Prostate gland (tissue), 2 donors: Measurements from ENCODE around the gene FIBCD1. TPM values are rescaled to one million over a fixed set of nuclear protein-coding genes. Genes with fewer than 3 reads are reported as not detected.

Experiments used
- DNase-seq: peaks from one replicate; pipeline ENCODE4 v3.0.0-alpha.2; 2019; ENCODE audit warnings: low spot score
- H3K27ac ChIP-seq, 2 donors: fragments of 200-600 bp; sonication (generic); 2 replicates each; pipeline ENCODE4 v1.5.1; 2017 to 2019
- H3K27me3 ChIP-seq: fragments of 200-600 bp; sonication (generic); replicated peaks from 2 replicates; pipeline ENCODE4 v1.5.1; 2019; ENCODE audit not compliant: insufficient read depth
- H3K36me3 ChIP-seq, 2 donors: fragments of 200-600 bp; sonication (generic); 1 replicate in 1 of 2; 2 replicates in 1 of 2; pipeline versions ENCODE4 v1.5.1 to v1.8.1; 2017 to 2019
- H3K4me1 ChIP-seq: fragments of 200-600 bp; sonication (generic); replicated peaks from 2 replicates; pipeline ENCODE4 v1.5.1; 2019
- H3K4me3 ChIP-seq, 2 donors: fragments of 200-600 bp; sonication (generic); 2 replicates each; pipeline ENCODE4 v1.5.1; 2017 to 2019
- H3K9me3 ChIP-seq: fragments of 200-600 bp; sonication (generic); 2 replicates; pipeline ENCODE4 v1.5.1; 2017
- POLR2A ChIP-seq: fragments of 450-650 bp; IDR thresholded peaks from one replicate; pipeline ENCODE4 v1.6.1; 2016; ENCODE audit warnings: antibody characterized with exemption, mild to moderate bottlenecking
- POLR2AphosphoS5 ChIP-seq: sonication (generic); formaldehyde crosslinking; IDR thresholded peaks from one replicate; pipeline ENCODE4 v1.6.1; 2017; ENCODE audit warnings: antibody characterized with exemption
- WGBS: methylation state at CpG from one replicate; pipeline ENCODE4 v1.1.5; 2018; 5-methylcytosine and 5-hydroxymethylcytosine counted together
- intact Hi-C: fragments of 100-400 bp; cut with DNase I; formaldehyde crosslinking; loops from one replicate; pipeline ENCODE4 v1.14.2; 2022
- total RNA-seq, 2 donors: library from RNA; depleted of rRNA; stranded (reverse); fragments of >200 nt; gene quantifications; one replicate each; pipeline ENCODE4 v1.1.0, GENCODE V29; 2016
- TF ChIP-seq, protein P1 (sequence below), 4 experiments: fragments of 200-600 bp in 2 of 4; fragments of 450-650 bp in 2 of 4; sonication (generic) in 2 of 4; IDR thresholded peaks; 1 replicate in 3 of 4; 2 replicates in 1 of 4; pipeline ENCODE4 v1.5.1; 2016 to 2019; ENCODE audit warnings: antibody characterized with exemption in 4 of 4, mild to moderate bottlenecking in 2 of 4, moderate library complexity in 2 of 4

The FIBCD1 gene
- total RNA-seq, 2 donors from 2014 or later: 0.36 to 13.2 TPM

DNA sequence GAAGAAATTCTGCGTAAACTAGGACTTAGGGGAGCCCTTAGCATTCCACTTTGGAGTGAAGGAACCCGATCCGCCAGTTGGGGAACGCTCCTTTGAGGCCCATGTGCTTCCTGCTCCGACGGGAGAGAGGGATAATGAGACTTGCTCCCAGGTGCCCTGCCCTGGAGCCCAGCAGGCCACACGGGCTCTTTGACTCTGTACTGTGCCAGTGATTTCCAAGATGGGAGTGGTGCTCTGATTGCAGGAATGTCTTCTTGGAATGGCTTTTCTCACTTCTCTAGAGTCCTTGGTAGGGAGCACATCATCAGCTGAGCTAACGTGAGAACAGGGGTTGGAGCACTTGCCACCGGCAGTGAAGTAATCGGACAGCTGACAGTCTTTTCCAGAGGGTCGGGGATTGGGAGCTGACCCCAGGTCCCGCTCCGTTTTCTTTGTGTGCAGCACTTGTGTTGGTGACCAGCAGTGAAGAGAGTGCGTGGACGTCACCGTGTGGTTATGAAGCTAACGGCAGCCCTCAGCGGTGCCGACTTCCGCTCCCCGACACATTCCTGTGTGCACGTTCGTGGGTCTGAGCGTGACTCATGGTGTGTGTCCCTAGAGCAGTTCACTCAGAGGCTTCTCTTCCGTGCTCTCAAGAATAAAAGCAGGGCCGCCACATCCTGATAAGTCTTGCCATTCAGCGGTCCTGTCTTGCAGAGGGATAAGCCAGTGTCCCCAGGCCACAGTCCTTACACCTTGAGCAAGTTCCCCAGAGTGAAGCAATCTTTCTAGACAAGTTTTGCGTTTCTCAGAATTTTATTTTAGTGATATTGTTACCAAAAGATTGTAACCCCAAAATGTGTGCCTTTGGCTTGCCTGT is 78.4 kb downstream of the FIBCD1 start:
- no peak overlapping the region for H3K4me3 ChIP-seq
- no peaks in the 10 kb centered on the region for H3K9me3 ChIP-seq
- 42% methylated on average over 28 of the region's 28 CpGs for WGBS
- H3K27ac ChIP-seq: peak overlapping the region; percentile 14 to 41
- peaks cover 0 to 4% of the 10 kb centered on the region in 2 donors for H3K36me3 ChIP-seq
- intact Hi-C loops: loop anchor here (2.0 kb wide), 2 partner anchors 148 to 158 kb away; no protein-coding TSS in a partner anchor
- TF ChIP-seq, protein P1, sequence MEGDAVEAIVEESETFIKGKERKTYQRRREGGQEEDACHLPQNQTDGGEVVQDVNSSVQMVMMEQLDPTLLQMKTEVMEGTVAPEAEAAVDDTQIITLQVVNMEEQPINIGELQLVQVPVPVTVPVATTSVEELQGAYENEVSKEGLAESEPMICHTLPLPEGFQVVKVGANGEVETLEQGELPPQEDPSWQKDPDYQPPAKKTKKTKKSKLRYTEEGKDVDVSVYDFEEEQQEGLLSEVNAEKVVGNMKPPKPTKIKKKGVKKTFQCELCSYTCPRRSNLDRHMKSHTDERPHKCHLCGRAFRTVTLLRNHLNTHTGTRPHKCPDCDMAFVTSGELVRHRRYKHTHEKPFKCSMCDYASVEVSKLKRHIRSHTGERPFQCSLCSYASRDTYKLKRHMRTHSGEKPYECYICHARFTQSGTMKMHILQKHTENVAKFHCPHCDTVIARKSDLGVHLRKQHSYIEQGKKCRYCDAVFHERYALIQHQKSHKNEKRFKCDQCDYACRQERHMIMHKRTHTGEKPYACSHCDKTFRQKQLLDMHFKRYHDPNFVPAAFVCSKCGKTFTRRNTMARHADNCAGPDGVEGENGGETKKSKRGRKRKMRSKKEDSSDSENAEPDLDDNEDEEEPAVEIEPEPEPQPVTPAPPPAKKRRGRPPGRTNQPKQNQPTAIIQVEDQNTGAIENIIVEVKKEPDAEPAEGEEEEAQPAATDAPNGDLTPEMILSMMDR (IDR thresholded peaks at IDR 0.05): peak in 3 of 4 experiments; percentile 14 to 47 (median 43)
- peak; percentile 51 for TF ChIP-seq POLR2AphosphoS5
- TF ChIP-seq POLR2A: no peak
- DNase-seq: no peak
- H3K4me1 ChIP-seq: no peaks in the 10 kb centered on the region
- no peaks in the 10 kb centered on the region for H3K27me3 ChIP-seq

DNA sequence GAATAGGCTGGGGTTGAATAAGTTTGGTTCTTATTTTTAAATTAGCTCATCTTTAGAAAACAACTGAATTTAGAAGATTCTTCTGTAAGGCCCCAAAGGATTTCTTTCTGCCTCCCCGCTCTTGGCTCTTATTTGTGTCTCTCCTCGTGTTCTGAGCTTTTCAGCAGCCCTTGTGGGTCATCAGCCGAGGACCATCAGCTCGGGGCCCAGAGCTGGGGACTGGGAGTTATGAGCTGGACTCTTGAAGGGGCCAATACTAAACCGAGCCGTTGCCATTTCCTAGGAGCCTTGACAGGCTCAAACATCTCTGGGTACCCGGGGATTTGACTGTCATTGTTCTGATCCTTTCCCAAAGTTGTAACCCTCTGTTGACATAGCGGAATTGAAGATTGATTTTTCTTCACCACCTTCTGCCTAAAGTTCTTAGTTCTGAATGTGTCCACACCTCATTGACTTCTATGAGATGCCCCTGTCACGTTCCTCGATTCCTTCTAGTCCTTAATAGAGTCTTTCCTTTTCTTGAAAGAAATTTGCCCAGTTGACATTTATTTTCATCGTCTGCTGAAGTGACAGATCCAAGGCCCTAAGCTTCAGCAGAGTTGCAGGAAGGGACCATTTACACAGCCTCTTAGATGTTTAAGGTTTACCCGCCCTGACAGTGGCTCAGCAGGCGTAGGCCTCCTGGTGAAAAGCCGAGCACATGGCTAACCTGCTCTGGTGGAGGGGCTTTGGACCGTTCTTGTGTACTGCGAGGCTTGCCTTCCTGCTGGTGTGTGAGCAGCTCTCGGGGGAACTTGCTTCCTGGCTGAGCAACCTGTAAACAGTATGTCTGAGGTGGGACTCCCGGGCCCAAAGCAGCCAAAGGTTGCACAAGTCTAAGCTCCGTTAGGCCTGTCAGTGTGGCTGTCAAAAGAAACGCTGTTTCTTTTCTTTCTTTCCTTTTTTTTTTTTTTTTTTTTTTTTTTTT is 80.0 kb downstream of the FIBCD1 start:
- Histone ChIP-seq H3K27ac (peak overlapping the region; percentile 7 to 43), H3K36me3 (peaks cover 0 to 11% of the 10 kb centered on the region in 2 donors)
- 65% methylated on average over 20 of the region's 20 CpGs for WGBS

GRCh38 chr9:130857864-130858738 is 80.9 kb downstream of the FIBCD1 start:
- no peaks in the 10 kb centered on the region for H3K9me3 ChIP-seq
- no peaks in the 10 kb centered on the region for H3K4me1 ChIP-seq
- H3K27me3 ChIP-seq: no peaks in the 10 kb centered on the region
- H3K27ac ChIP-seq: peak overlapping the region; percentile 7 to 43
- no peak for DNase-seq
- TF ChIP-seq POLR2A (no peak), POLR2AphosphoS5 (no peak)
- TF ChIP-seq, protein P1 (IDR thresholded peaks at IDR 0.05): no peak
- H3K36me3 ChIP-seq: peaks cover 0 to 11% of the 10 kb centered on the region in 2 donors
- intact Hi-C loops: no loop called here
- WGBS: 49% methylated on average over 22 of the region's 22 CpGs
- H3K4me3 ChIP-seq: no peak overlapping the region

More for the DNA sequence above, 80.0 kb downstream of the FIBCD1 start:
- H3K4me1 ChIP-seq: no peaks in the 10 kb centered on the region
- H3K4me3 ChIP-seq: no peak overlapping the region
- no peaks in the 10 kb centered on the region for H3K9me3 ChIP-seq
- no peak for DNase-seq
- intact Hi-C loops: no loop called here
- TF ChIP-seq POLR2A (no peak), POLR2AphosphoS5 (no peak)
- TF ChIP-seq, protein P1 (IDR thresholded peaks at IDR 0.05): no peak
- H3K27me3 ChIP-seq: no peaks in the 10 kb centered on the region

DNA sequence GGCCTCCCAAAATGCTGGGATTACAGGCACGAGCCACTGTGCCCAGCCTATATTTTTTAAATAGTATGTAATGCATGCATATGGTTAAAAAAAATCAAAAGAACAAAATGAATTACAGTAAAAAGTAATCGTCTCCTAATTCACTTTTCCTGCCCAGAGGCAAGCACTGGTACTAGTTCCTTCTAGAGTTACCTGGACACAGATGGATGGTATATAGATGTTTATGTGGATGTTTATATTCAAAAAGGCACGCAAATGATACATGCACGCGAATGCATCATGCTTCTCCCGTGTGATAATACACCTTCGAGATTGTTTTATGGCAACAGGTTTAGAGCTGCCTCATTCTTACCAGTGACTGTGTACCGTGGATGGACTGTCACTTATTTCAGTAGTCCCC is 82.6 kb downstream of the FIBCD1 start:
- Histone ChIP-seq H3K27me3 (no peaks in the 10 kb centered on the region), H3K9me3 (no peaks in the 10 kb centered on the region), H3K4me3 (no peak overlapping the region), H3K4me1 (no peaks in the 10 kb centered on the region), H3K36me3 (peaks cover 0 to 11% of the 10 kb centered on the region in 2 donors), H3K27ac (no peak overlapping the region)
- no peak for DNase-seq
- TF ChIP-seq POLR2AphosphoS5 (no peak), POLR2A (no peak)
- TF ChIP-seq, protein P1 (IDR thresholded peaks at IDR 0.05): no peak
- intact Hi-C loops: no loop called here
- WGBS: 71% methylated on average over 8 of the region's 8 CpGs
